AG04449 (cell line): ENCODE results near the gene GALNTL6.

Source experiments
- CTCF ChIA-PET: fragments of 350-600 bp; formaldehyde crosslinking; extraction: SDS; loops from one replicate; lab custom pipeline; 2021; ENCODE audit warnings: antibody characterized with exemption; lab: Yijun Ruan, JAX
- POLR2A ChIA-PET: fragments of 400-600, 350-600 bp; formaldehyde crosslinking; extraction: SDS; loops from one replicate; lab custom pipeline; 2020; ENCODE audit warnings: antibody characterized with exemption, inconsistent platforms; lab: Yijun Ruan, JAX
- DNase-seq: peaks from one replicate; pipeline ENCODE4 v3.0.0-alpha.2; 2010; ENCODE audit warnings: low read depth, low spot score
- H3K4me3 ChIP-seq: 2 replicates; pipeline ENCODE4 v1.5.1; 2011; ENCODE audit warnings: low read depth, mild to moderate bottlenecking, control low read depth, low read length
- CTCF ChIP-seq: IDR thresholded peaks from one replicate; pipeline ENCODE4 v1.5.1; 2011; ENCODE audit warnings: mild to moderate bottlenecking, moderate library complexity, low read length, control low read depth, inconsistent platforms; ENCODE audit not compliant: insufficient read depth; ENCODE audit errors: missing control alignments

The GALNTL6 gene

GRCh38 chr4:172149329-172149728 lies 336.1 kb downstream of the GALNTL6 start:
- H3K4me3 ChIP-seq = no peak overlapping the region
- ChIA-PET CTCF (interaction anchor here (0.8 kb wide), 2 partner anchors 1560 to 1890 kb away, joined by 3 to 4 read pairs; no protein-coding TSS in a partner anchor), POLR2A (no interaction called here)
- DNase-seq = no peak
- no peak for TF ChIP-seq CTCF

GRCh38 chr4:172152284-172152683 lies 339.1 kb downstream of the GALNTL6 start:
- no peak for DNase-seq
- H3K4me3 ChIP-seq = no peak overlapping the region
- no peak for TF ChIP-seq CTCF
- CTCF ChIA-PET = no interaction called here
- POLR2A ChIA-PET = no interaction called here

GRCh38 chr4:172153719-172154118 lies 340.5 kb downstream of the GALNTL6 start:
- TF ChIP-seq CTCF = no peak
- ChIA-PET POLR2A (no interaction called here), CTCF (interaction anchor here (1.4 kb wide), 1 partner anchor 10 kb away, joined by 5 read pairs; no protein-coding TSS in a partner anchor)
- no peak for DNase-seq
- no peak overlapping the region for H3K4me3 ChIP-seq

- no peak for DNase-seq
- no peak for TF ChIP-seq CTCF
- CTCF ChIA-PET = interaction anchor here (1.4 kb wide), 1 partner anchor 9 kb away, joined by 4 read pairs; no protein-coding TSS in a partner anchor
- H3K4me3 ChIP-seq = no peak overlapping the region
- POLR2A ChIA-PET = no interaction called here
Observed at GRCh38 chr4:172155838-172156345, 342.7 kb downstream of the GALNTL6 start.

- ChIA-PET CTCF (no interaction called here), POLR2A (no interaction called here)
- TF ChIP-seq CTCF = no peak
- H3K4me3 ChIP-seq = no peak overlapping the region
- DNase-seq = no peak
Observed at GRCh38 chr4:172157946-172158345, 344.7 kb downstream of the GALNTL6 start.

- H3K4me3 ChIP-seq = no peak overlapping the region
- TF ChIP-seq CTCF = no peak
- CTCF ChIA-PET = no interaction called here
- no peak for DNase-seq
- POLR2A ChIA-PET = no interaction called here
Observed at GRCh38 chr4:172163215-172163614, 350.0 kb downstream of the GALNTL6 start.
